Measurements from ENCODE around the gene ARTN.

GRCh38 chr1:43947061-43947873 lies 13.7 kb downstream of the ARTN start:
- TF ChIP-seq CTCF (IDR thresholded peaks at IDR 0.05) (no peak), POLR2A (IDR thresholded peaks at IDR 0.05) (peak in 1 of 3 donors; percentile 3)
